IPS-NIHi11 (cell line): ENCODE measurements around the gene ACVRL1.

Experiments
- DNase-seq: peaks from one replicate; pipeline ENCODE4 v3.0.0; 2012; ENCODE audit warnings: mixed read lengths, low spot score

The ACVRL1 gene

GRCh38 chr12:51917041-51917590 lies 9.8 kb downstream of the ACVRL1 start:
- no peak for DNase-seq

- DNase-seq, result no peak
These were observed 10.6 kb downstream of the ACVRL1 start for GRCh38 chr12:51917746-51918453.

DNA sequence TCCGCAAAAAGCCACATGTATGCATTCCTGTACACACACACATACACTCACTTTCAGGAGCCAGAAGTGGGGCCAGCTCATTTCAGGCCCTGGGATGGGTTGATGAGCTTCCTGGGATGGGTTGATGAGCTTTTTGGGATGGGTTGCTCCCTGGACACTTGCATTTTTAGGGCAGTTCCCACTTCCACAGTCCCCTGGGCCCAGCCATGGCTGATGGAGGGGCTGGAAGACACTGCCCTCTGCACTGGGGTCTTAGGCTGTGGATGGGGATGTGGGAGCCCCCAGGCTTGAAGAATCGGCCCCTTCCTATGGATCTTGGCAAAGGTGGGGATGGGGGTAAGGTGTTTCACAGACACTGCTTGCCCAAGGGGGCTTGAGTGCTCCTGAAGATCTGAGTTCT lies 12.7 kb downstream of the ACVRL1 start:
- no peak for DNase-seq

DNA sequence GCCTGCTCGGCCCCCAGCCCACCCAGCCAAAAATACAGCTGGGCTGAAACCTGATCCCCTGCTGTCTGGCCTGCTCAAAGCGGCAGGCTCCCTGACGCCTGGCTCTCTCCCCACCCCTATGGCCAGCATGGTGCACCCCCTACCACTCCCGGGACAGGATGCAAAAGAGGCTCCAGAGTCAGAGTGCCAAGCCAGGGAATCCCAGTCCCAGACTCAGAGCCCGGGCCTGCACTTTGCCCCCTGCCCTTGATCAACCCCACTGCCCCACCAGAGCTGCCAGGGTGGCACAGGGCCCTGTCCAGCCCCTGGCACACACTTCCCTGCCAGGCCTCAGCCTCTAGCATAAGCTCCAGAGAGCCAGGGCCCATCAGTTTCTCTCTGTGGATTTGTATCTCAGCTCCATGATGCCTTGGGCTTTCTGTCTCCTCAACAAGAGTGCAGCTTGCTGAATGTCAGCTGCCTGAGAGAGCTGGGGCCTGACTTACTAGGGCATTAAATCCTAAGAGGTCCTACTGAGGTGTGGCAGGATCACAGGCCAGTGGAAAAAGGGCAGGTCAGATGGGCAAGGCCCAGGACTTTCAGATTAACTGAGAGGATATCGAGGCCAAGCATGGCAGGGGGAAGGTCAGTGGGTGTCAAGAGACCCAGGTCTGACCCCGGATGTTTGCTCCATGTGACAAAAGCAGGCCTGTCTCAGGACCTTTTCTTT lies 13.9 kb downstream of the ACVRL1 start:
- peak; percentile 58 for DNase-seq

DNA sequence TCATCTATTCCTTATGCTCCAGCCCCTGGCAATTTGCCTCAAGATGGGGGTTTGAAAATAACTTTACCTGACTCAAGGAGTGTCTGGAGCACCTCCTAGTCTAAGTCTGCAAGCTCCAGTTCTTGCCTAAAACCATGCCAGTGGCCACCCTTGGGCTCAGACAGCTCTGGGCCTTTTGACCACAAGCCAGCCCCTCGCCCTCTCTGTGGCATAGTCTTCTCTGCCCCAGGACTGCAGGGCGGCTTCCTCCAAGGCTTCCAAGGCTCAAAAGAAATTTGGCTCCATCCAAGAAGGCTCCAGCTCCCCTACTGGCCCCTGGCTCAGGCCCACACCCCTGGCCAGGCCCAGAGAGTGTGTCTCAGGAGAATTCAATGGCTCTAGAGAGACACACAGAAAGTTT lies 14.8 kb downstream of the ACVRL1 start:
- DNase-seq, result no peak

DNA sequence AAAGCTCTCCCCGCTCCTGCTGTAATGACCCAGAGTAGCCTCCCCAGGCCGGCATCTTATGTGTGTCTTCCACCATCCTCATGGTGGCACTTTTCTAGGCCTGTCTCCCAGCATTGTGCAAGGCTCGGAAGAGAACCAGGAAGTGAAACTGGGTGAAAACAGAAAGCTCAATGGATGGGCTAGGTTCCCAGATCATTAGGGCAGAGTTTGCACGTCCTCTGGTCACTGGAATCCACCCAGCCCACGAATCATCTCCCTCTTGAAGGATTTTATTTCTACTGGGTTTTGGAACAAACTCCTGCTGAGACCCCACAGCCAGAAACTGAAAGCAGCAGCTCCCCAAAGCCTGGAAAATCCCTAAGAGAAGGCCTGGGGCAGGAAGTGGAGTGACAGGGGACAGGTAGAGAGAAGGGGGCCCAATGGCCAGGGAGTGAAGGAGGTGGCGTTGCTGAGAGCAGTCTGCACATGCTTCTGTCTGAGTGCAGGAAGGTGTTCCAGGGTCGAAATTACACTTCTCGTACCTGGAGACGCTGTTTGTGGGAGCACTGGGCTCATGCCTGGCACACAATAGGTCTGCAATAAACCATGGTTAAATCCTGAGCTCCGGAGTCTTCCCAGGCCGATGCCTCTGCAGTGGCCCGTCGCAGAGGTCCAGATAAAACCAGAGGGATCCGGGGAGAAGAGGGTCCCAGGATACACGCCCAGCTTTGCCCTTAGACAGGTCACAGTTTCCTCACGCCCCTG lies 15.6 kb downstream of the ACVRL1 start:
- no peak for DNase-seq

- DNase-seq, result peak; percentile 83
These were observed 16.4 kb downstream of the ACVRL1 start for GRCh38 chr12:51923506-51924365.

DNA sequence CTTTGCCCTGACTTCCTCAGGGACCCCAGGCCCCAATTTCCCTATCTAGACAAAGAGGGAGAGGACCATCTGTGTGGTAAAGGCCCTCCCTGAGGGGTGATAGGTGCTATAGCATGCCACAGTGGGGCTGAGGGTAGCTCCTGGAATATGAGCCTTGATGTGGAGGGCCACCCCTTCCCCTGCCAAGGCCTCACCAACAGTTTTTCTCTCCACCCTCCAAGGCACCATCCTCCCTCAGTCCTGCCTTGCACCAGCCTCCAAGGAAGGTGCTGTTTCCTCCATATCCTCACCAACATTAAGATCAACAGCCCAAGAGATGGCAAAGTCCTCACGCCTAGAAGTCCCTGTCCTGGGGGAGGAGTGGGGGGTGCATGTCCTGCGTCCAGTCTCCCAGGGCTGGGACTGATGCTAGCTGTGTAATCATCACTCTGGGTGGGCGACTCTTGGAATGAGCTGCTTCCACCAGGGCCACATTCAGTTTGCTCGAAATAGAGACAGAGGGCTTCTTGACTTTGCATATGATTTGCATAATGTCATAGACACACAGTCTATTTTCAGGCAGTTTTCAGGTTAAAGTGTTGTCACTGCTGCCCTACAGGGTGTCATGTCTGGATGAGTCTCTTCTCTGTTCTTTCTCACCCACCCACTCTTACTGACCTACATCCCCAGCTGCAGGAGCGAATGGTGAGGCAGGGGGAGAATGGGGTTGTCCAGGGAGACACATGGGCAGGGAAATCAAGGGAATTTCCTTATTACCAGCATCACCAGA lies 17.4 kb downstream of the ACVRL1 start:
- DNase-seq, result no peak

GRCh38 chr12:51925346-51926063 lies 18.2 kb downstream of the ACVRL1 start:
- no peak for DNase-seq

DNA sequence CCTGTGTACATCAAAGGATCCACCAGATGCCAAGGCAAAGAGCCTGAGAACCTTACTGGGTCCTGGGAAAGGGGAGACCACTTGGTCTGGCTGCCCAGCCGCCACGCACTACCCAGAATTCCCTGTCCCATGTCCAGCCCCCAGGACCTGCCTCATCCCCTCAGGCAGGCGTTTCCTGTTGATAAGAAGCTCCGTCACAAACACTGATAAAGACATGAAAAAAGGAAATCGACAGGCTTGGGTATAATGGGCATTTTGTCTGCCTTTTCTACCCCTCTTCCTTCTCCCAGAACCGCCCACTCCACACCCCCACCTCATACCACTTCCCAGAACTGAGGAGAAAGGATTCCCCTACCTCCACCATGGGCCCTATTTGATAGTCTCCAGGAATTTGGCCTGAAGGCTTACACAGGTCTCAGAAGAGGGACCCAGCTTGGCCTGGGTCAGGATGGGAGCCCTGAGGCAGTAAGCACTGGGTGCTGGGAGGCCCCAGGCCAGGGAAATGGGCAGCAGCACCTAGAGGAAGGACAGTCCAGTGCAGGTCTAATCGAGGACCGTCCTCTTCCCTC lies 18.8 kb downstream of the ACVRL1 start:
- no peak for DNase-seq

GRCh38 chr12:51926718-51927117 lies 19.4 kb downstream of the ACVRL1 start:
- DNase-seq, result peak; percentile 66

- no peak for DNase-seq
These were observed 25.1 kb downstream of the ACVRL1 start for GRCh38 chr12:51932218-51933076.

DNA sequence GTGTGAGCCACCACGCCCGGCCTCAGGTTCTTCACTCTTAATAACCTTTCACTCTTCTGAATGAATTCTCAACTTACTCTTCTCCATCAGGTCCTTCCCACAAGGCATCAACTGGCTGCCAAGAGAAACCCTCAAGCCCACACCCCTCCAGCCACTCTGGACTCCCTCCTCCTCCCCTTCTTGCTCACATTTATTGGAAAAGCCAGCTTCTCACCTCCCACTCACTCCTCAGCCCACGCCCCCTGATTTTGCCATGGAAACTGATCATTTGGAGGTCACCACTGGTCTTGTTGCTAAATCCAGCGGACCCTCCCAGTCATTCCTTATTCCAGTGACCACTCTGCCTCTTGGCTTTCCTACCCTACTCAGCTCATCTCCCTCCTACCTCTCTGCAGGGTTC lies 26.8 kb downstream of the ACVRL1 start:
- DNase-seq, result no peak

DNA sequence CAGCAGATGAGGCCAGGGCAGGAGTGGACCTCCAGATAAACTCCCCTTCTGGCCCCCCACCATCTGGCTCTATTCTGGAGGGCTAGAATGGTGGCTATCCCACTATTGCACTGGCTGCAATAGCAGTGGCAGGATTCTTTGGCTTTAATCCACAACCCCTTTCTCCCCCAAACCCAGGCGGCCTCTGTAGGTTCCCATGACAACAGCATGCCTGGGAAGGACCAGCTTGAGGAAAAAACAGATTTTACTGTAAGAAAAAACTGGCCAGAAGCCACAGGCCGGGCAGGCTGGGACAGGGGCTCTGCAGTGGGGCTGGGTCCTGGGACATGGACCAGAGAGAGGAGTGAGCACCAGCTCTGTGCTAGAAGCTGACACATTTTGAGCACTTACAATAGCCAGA lies 30.6 kb downstream of the ACVRL1 start:
- DNase-seq, result no peak

DNA sequence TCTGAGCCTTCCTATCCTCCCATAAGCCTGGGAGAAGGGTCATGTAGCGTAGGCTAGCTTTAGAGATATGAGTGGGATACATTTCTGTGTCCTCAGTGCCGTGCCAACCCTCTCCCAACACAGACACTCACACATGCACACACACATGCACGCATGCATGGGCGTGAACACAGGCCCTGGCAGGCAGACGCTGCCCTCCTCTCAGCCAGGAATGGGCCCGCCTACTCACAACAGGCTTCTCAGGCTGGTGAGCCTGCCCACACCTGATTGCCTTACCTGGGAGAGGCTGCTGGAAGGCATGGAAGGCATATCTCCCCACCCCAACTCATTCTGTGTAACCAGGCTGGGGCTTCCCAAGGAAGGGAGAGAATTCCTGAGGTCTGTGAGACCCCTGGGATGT lies 31.4 kb downstream of the ACVRL1 start:
- no peak for DNase-seq

DNA sequence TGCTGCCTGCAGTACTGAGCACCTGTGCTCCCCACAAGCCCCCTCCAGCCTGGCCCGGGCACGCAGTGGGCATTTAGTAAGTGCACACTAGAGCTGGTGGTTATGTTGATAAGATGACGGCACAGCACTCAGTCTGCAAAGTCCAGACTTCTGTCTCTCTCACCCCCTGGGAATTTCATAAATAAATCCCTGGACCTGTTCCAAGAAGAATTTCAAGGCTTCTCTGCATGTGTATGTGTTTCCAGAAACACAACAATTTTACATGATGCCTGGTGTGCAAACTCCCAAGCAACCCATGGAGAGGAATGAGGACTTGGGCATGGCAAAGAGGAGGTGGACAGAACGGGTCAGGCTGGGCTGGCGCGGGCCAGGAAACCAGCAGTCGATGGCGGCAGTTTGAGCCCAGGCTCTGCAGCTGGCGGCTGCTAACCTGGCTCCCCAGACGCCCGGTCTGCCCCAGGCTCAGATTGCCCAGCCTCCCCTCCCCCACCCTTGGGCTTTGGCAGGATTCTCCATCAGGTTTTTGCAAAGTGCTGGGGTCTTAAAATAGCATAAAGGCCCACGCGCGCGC lies 33.8 kb downstream of the ACVRL1 start:
- peak; percentile 39 for DNase-seq

- DNase-seq, result no peak
These were observed 34.3 kb downstream of the ACVRL1 start for GRCh38 chr12:51941604-51942003.

DNA sequence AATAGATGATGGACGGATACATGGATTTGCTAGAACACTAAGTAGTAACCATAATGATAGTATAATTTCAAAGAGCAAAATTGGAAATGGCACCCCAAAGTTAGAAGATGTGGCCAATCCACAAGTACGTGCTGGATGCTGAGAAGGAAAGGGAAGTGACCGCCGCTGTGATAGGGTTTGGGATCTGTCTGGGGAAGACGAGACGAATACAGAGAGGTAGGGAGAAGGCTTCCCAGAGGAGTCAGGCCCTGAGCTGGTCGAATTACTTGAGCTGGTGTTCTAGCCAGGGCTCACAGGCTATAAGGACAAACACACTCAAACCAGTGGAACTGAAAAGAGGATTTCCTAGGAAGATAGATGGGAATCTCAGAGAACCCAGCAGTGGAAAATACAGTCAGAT lies 34.8 kb downstream of the ACVRL1 start:
- no peak for DNase-seq
